GM12865 (cell line): ENCODE measurements around the gene LHFPL6.

Experiments used
- DNase-seq: peaks from one replicate; pipeline ENCODE4 v3.0.0; 2010; ENCODE audit warnings: low read depth
- H3K4me3 ChIP-seq: 2 replicates; pipeline ENCODE4 v1.5.1; 2011; ENCODE audit warnings: mild to moderate bottlenecking, low read depth, low read length, control low read depth
- CTCF ChIP-seq: IDR thresholded peaks from 2 replicates; pipeline ENCODE4 v1.5.1; 2011; ENCODE audit warnings: low read length, control low read depth, low read depth, inconsistent platforms; ENCODE audit not compliant: insufficient read depth; ENCODE audit errors: missing control alignments

The LHFPL6 gene

GRCh38 chr13:39484506-39485313 is 118.3 kb downstream of the LHFPL6 start:
- TF ChIP-seq CTCF, result no peak
- no peak overlapping the region for H3K4me3 ChIP-seq
- no peak for DNase-seq

GRCh38 chr13:39483326-39483725 is 119.7 kb downstream of the LHFPL6 start:
- no peak overlapping the region for H3K4me3 ChIP-seq
- DNase-seq, result no peak
- TF ChIP-seq CTCF, result no peak

DNA sequence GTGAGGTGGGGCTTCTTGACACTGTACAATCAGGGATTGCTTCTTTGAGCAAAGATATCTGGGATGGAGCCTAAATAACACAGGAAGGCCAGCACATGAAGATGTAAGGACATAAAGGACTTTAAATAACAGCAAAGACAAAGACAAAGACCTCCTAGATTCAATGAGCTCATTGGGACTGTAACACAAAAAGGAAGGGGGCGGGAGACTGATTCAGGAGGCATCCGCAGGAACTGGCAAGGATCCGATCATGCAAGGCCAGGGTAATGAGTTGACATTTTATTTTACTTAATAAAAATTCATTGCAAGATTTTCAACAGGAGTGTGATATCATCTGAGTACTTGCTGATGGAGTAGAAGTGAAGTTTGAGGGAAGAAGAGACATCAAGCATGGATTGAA is 121.5 kb downstream of the LHFPL6 start:
- no peak overlapping the region for H3K4me3 ChIP-seq
- TF ChIP-seq CTCF, result no peak
- no peak for DNase-seq

DNA sequence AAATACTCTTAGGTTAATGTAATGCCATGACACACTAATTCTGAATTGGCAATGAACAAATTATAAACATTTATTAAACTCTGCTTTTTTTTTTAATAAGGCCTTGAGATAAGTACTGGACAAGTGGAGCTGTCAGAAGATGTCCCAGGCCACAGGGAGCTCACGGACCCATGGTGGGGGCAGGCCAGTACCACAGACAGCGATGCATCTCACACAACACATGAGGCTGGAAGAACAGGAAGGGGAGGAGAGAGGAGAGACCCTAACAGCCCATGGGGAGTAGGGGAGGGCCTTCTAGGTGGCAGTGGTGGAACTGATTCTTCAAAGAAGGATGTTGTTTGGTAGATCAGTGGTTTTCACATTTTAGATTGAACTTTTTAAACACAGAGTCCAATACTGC is 128.4 kb downstream of the LHFPL6 start:
- TF ChIP-seq CTCF, result no peak
- DNase-seq, result no peak
- no peak overlapping the region for H3K4me3 ChIP-seq

DNA sequence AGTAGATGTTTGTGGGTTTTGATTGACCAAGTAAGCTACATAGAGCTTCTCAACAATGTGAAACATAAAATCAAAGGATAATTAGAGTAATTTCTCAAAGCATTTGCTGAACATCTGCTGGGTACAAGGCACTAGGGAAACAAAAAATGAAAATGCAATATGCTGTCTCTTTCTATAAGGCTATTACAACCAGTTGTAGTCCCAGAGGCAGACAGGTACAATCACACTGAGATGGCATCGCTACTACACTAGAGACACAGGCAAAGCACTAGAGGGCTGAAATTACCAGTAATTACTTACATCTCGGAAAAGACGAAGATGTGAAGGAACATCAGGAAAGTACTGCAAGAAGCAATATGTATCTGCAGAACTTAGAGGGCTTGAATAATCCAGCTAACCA is 133.3 kb downstream of the LHFPL6 start:
- DNase-seq, result no peak
- no peak for TF ChIP-seq CTCF

GRCh38 chr13:39468306-39468705 is 134.7 kb downstream of the LHFPL6 start:
- TF ChIP-seq CTCF, result no peak
- no peak overlapping the region for H3K4me3 ChIP-seq

More for the DNA sequence above, 133.3 kb downstream of the LHFPL6 start:
- no peak overlapping the region for H3K4me3 ChIP-seq

GRCh38 chr13:39463611-39464010 is 139.4 kb downstream of the LHFPL6 start:
- TF ChIP-seq CTCF, result no peak
- no peak overlapping the region for H3K4me3 ChIP-seq
- DNase-seq, result no peak

More at GRCh38 chr13:39468306-39468705, 134.7 kb downstream of the LHFPL6 start:
- DNase-seq, result no peak
